22Rv1 (cell line): ENCODE measurements around the gene CROCC.

Experiments
- CTCF ChIP-seq: fragments of 450-650 bp; IDR thresholded peaks from 2 replicates; pipeline ENCODE4 v1.5.1; 2017; ENCODE audit warnings: mild to moderate bottlenecking
- ZFX ChIP-seq: fragments of 450-650 bp; IDR thresholded peaks from 2 replicates; pipeline ENCODE4 v1.6.1; 2017; ENCODE audit warnings: antibody characterized with exemption, borderline replicate concordance

- TF ChIP-seq CTCF: no peak
- TF ChIP-seq ZFX: no peak
Measured at GRCh38 chr1:16924919-16925477, 3.3 kb downstream of the CROCC start.
